ENCODE results near the gene GATA5.
A peak's percentile ranks its signal among the peaks of the same experiment; 100 is the strongest.

The GATA5 gene

GRCh38 chr20:62475772-62476055, at the start of gene GATA5:
GATA5 (minus strand) TSS chr20:62475995; CDS start chr20:62475521, 474 bp downstream.
- DNase-seq: no peak

GRCh38 chr20:62525014-62525413, 49.2 kb upstream of the GATA5 start:
- no peak for DNase-seq

GRCh38 chr20:62524505-62524911, 48.7 kb upstream of the GATA5 start:
- DNase-seq: no peak

- peak; percentile 86 for DNase-seq
Measured at GRCh38 chr20:62523473-62524203, 47.8 kb upstream of the GATA5 start.

GRCh38 chr20:62522748-62523396, 47.1 kb upstream of the GATA5 start:
- no peak for DNase-seq

GRCh38 chr20:62519826-62520225, 44.0 kb upstream of the GATA5 start:
- no peak for DNase-seq

GRCh38 chr20:62518911-62519310, 43.1 kb upstream of the GATA5 start:
- DNase-seq: no peak

GRCh38 chr20:62517901-62518610, 42.3 kb upstream of the GATA5 start:
- no peak for DNase-seq

- no peak for DNase-seq
Measured at GRCh38 chr20:62517168-62517567, 41.4 kb upstream of the GATA5 start.

- no peak for DNase-seq
Measured at GRCh38 chr20:62516338-62516737, 40.5 kb upstream of the GATA5 start.

GRCh38 chr20:62515826-62516225, 40.0 kb upstream of the GATA5 start:
- no peak for DNase-seq

- no peak for DNase-seq
Measured at GRCh38 chr20:62515280-62515679, 39.5 kb upstream of the GATA5 start.

GRCh38 chr20:62513991-62514390, 38.2 kb upstream of the GATA5 start:
- no peak for DNase-seq

GRCh38 chr20:62511915-62512610, 36.3 kb upstream of the GATA5 start:
- no peak for DNase-seq

GRCh38 chr20:62511300-62511914, 35.6 kb upstream of the GATA5 start:
- DNase-seq: no peak

- DNase-seq: no peak
Measured at GRCh38 chr20:62508641-62509051, 32.9 kb upstream of the GATA5 start.

- DNase-seq: no peak
Measured at GRCh38 chr20:62507991-62508640, 32.3 kb upstream of the GATA5 start.

- no peak for DNase-seq
Measured at GRCh38 chr20:62507323-62507722, 31.5 kb upstream of the GATA5 start.

GRCh38 chr20:62506791-62507190, 31.0 kb upstream of the GATA5 start:
- no peak for DNase-seq

GRCh38 chr20:62506087-62506486, 30.3 kb upstream of the GATA5 start:
- no peak for DNase-seq

- no peak for DNase-seq
Measured at GRCh38 chr20:62505337-62506045, 29.7 kb upstream of the GATA5 start.

- no peak for DNase-seq
Measured at GRCh38 chr20:62504323-62504722, 28.5 kb upstream of the GATA5 start.

Data from activated effector memory CD4-positive, alpha-beta T cell treated with anti-CD3 and anti-CD28 coated beads, Interleukin-2, amount 50 U/mL, for 16 hours (primary cell).